NB4 (cell line): ENCODE measurements around the gene IL3.

ENCODE experiments used
- MYC ChIP-seq: IDR thresholded peaks from 2 replicates; pipeline ENCODE4 v1.6.1; 2011; ENCODE audit warnings: low read depth, low read length
- POLR2A ChIP-seq: IDR thresholded peaks from 2 replicates; pipeline ENCODE4 v1.6.1; 2011; ENCODE audit warnings: mild to moderate bottlenecking; ENCODE audit not compliant: insufficient read length; ENCODE audit errors: extremely low read depth
- TF ChIP-seq, protein P1 (sequence below): IDR thresholded peaks from one replicate; pipeline ENCODE4 v1.5.1; 2012; ENCODE audit warnings: low read depth, low read length

DNA sequence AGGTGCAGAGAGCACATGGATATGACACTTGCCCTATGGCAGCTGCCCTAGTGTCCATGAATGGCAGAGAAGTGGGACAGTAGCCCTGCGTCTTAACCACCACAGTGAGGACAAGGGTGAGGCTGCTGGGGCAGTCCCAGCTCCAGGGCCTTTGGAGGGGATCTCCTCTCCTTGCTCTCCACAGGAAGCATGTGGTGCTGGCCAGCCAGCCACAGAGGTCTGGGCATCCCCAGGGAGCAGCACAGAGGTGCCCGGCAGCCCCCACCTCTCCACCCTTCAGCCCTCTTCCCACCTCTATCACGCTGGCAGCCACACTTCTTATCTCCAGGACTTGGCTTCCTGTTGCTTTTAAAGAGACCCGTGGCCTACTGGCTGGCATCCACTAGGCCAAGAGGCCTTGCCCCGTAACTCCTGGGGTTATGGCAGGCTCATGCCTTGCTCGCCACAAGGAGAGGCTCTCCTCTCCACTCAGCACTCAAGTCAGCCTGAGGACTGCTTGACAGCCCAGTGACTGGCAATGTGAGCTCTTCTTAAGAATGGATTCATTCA is 35.0 kb downstream of the IL3 start:
- TF ChIP-seq, protein P1, sequence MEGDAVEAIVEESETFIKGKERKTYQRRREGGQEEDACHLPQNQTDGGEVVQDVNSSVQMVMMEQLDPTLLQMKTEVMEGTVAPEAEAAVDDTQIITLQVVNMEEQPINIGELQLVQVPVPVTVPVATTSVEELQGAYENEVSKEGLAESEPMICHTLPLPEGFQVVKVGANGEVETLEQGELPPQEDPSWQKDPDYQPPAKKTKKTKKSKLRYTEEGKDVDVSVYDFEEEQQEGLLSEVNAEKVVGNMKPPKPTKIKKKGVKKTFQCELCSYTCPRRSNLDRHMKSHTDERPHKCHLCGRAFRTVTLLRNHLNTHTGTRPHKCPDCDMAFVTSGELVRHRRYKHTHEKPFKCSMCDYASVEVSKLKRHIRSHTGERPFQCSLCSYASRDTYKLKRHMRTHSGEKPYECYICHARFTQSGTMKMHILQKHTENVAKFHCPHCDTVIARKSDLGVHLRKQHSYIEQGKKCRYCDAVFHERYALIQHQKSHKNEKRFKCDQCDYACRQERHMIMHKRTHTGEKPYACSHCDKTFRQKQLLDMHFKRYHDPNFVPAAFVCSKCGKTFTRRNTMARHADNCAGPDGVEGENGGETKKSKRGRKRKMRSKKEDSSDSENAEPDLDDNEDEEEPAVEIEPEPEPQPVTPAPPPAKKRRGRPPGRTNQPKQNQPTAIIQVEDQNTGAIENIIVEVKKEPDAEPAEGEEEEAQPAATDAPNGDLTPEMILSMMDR: no peak
- TF ChIP-seq MYC (no peak), POLR2A (no peak)
